Measurements from ENCODE around the gene FER.
"Not testable (repeated sequence)": the region's sequence is repeated elsewhere in the genome, so short reads cannot be mapped to it uniquely, and the experiment has no call there.

The FER gene

GRCh38 chr5:108747774-108748400 is at the start of gene FER:
Gene FER (plus strand): TSS chr5:108747897. CDS start chr5:108798183, 50,286 bp downstream.
- DNase-seq (ENCODE audit: low read depth), result peak; percentile 70
- peak within 1 kb of the TSS; percentile 90 for H3K4me3 ChIP-seq (ENCODE audit: low read depth, low read length)
- no peak for TF ChIP-seq CTCF (IDR thresholded peaks at IDR 0.05; ENCODE audit: low read depth, low read length, missing control alignments)

DNA sequence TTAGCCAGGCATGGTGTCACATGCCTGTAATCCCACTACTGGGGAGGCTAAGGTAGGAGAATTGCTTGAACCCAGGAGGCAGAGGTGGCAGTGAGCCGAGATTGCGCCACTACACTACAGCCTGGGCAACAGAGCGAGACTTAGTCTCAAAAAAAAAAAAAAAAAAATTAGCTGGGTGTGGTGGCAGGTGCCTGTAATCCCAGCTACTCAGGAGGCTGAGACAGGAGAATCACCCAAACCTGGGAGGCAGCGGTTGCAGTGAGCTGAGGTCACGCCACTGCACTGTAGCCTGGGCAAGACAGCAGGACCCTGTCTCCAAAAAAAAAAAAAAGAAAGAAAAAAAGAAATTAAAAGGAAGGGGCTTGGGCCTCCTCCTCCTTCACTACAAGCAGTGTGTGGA is 47.3 kb upstream of the FER start:
- not testable (repeated sequence) for DNase-seq (ENCODE audit: low read depth); H3K4me3 ChIP-seq (ENCODE audit: low read depth, low read length)

- DNase-seq (ENCODE audit: low read depth), result no peak
- no peak for TF ChIP-seq CTCF (IDR thresholded peaks at IDR 0.05; ENCODE audit: low read depth, low read length, missing control alignments)
- H3K4me3 ChIP-seq (ENCODE audit: low read depth, low read length), result no peak overlapping the region
Measured at GRCh38 chr5:108700930-108701329, 46.8 kb upstream of the FER start.

GRCh38 chr5:108702546-108702945 is 45.2 kb upstream of the FER start:
- TF ChIP-seq CTCF (IDR thresholded peaks at IDR 0.05; ENCODE audit: low read depth, low read length, missing control alignments), result no peak
- no peak for DNase-seq (ENCODE audit: low read depth)
- no peak overlapping the region for H3K4me3 ChIP-seq (ENCODE audit: low read depth, low read length)

GRCh38 chr5:108703313-108703712 is 44.4 kb upstream of the FER start:
- TF ChIP-seq CTCF (IDR thresholded peaks at IDR 0.05; ENCODE audit: low read depth, low read length, missing control alignments), result no peak

GRCh38 chr5:108707141-108707540 is 40.6 kb upstream of the FER start:
- TF ChIP-seq CTCF (IDR thresholded peaks at IDR 0.05; ENCODE audit: low read depth, low read length, missing control alignments), result no peak
- no peak for DNase-seq (ENCODE audit: low read depth)
- H3K4me3 ChIP-seq (ENCODE audit: low read depth, low read length), result no peak overlapping the region

More at GRCh38 chr5:108703313-108703712, 44.4 kb upstream of the FER start:
- DNase-seq (ENCODE audit: low read depth), result no peak
- H3K4me3 ChIP-seq (ENCODE audit: low read depth, low read length), result no peak overlapping the region

GRCh38 chr5:108711898-108712297 is 35.8 kb upstream of the FER start:
- no peak for DNase-seq (ENCODE audit: low read depth)
- H3K4me3 ChIP-seq (ENCODE audit: low read depth, low read length), result no peak overlapping the region
- no peak for TF ChIP-seq CTCF (IDR thresholded peaks at IDR 0.05; ENCODE audit: low read depth, low read length, missing control alignments)
